D721Med (cell line): ENCODE measurements around the gene MB21D2.

Experiments used
- DNase-seq: peaks from one replicate; pipeline ENCODE4 v3.0.0; 2011; ENCODE audit warnings: low spot score; ENCODE audit not compliant: insufficient read length
- FAIRE-seq: peaks from 2 replicates; lab custom pipeline; 2011; peaks lifted over from hg19 to GRCh38; lab: Jason Lieb, UNC
- TF ChIP-seq, protein P1 (sequence below): IDR thresholded peaks from 2 replicates; pipeline ENCODE4 v1.5.1; 2012; ENCODE audit warnings: mild to moderate bottlenecking, control low read depth; ENCODE audit not compliant: insufficient read depth; ENCODE audit errors: missing control alignments

Gene MB21D2

DNA sequence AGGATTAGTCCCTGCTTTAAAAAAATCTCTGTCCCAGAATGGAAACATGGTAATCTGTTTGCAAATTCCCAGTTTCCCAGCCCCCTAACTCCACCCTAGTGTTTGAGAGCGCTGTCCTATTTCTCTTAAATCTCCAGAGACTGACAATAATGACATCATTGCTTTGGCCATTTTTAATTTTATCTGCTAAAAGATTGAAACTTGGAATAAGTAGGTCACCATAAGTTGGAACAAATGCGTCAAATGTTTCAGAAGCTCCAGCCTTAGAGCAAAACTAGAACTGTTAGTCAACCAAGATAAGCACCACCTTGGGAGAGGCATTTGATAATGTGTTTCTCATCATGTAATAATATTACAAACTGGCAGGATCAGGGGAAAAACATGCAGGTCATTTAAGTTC lies 25.7 kb upstream of the MB21D2 start:
- TF ChIP-seq, protein P1, sequence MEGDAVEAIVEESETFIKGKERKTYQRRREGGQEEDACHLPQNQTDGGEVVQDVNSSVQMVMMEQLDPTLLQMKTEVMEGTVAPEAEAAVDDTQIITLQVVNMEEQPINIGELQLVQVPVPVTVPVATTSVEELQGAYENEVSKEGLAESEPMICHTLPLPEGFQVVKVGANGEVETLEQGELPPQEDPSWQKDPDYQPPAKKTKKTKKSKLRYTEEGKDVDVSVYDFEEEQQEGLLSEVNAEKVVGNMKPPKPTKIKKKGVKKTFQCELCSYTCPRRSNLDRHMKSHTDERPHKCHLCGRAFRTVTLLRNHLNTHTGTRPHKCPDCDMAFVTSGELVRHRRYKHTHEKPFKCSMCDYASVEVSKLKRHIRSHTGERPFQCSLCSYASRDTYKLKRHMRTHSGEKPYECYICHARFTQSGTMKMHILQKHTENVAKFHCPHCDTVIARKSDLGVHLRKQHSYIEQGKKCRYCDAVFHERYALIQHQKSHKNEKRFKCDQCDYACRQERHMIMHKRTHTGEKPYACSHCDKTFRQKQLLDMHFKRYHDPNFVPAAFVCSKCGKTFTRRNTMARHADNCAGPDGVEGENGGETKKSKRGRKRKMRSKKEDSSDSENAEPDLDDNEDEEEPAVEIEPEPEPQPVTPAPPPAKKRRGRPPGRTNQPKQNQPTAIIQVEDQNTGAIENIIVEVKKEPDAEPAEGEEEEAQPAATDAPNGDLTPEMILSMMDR, result no peak
- no peak for FAIRE-seq

GRCh38 chr3:192942625-192943024 lies 25.0 kb upstream of the MB21D2 start:
- DNase-seq (no peak), FAIRE-seq (no peak)
- TF ChIP-seq, protein P1, result no peak

More for the DNA sequence above, 25.7 kb upstream of the MB21D2 start:
- DNase-seq, result no peak

- TF ChIP-seq, protein P1, result no peak
- FAIRE-seq (no peak), DNase-seq (no peak)
Measured at GRCh38 chr3:192940129-192940528, 22.5 kb upstream of the MB21D2 start.

- FAIRE-seq (no peak), DNase-seq (no peak)
- TF ChIP-seq, protein P1, result no peak
Measured at GRCh38 chr3:192935441-192935840, 17.8 kb upstream of the MB21D2 start.

- no peak for FAIRE-seq
- TF ChIP-seq, protein P1, result no peak
- DNase-seq, result no peak
Measured at GRCh38 chr3:192933779-192934460, 16.3 kb upstream of the MB21D2 start.

- TF ChIP-seq, protein P1, result no peak
- FAIRE-seq (no peak), DNase-seq (no peak)
Measured at GRCh38 chr3:192933259-192933658, 15.6 kb upstream of the MB21D2 start.

GRCh38 chr3:192931825-192932224 lies 14.2 kb upstream of the MB21D2 start:
- DNase-seq (no peak), FAIRE-seq (no peak)
- TF ChIP-seq, protein P1, result no peak
